Stimulated activated CD4-positive, alpha-beta T cell treated with anti-CD3 and anti-CD28 coated beads, Interleukin-4, amount 100 ng/mL, for 48 hours (primary cell): ENCODE results near the gene TMEM117.

ENCODE experiments used
- DNase-seq, 2 donors: peaks; one replicate each; pipeline ENCODE4 v3.0.0-alpha.2; 2020; ENCODE audit warnings: low read depth in 2 of 2

The TMEM117 gene

GRCh38 chr12:43835656-43836474 is at the start of gene TMEM117:
TMEM117 (plus strand) TSS chr12:43836081.
- DNase-seq, result peak; percentile 35 to 37

- no peak for DNase-seq
Measured at GRCh38 chr12:43786899-43787693, 48.8 kb upstream of the TMEM117 start.

- no peak for DNase-seq
Measured at GRCh38 chr12:43789941-43790340, 45.9 kb upstream of the TMEM117 start.

GRCh38 chr12:43795716-43796280 is 40.1 kb upstream of the TMEM117 start:
- DNase-seq, result no peak

GRCh38 chr12:43797561-43798217 is 38.2 kb upstream of the TMEM117 start:
- DNase-seq, result no peak

- DNase-seq, result no peak
Measured at GRCh38 chr12:43805149-43805859, 30.6 kb upstream of the TMEM117 start.

GRCh38 chr12:43805860-43806736 is 29.8 kb upstream of the TMEM117 start, which contains the start of gene TWF1:
TWF1 (minus strand) TSS chr12:43806317; CDS start chr12:43806245, 72 bp downstream.
- DNase-seq, result peak; percentile 80 to 83

GRCh38 chr12:43806737-43807072 is 29.2 kb upstream of the TMEM117 start:
- no peak for DNase-seq

- no peak for DNase-seq
Measured at GRCh38 chr12:43807386-43807785, 28.5 kb upstream of the TMEM117 start.

GRCh38 chr12:43812057-43812456 is 23.8 kb upstream of the TMEM117 start:
- DNase-seq, result no peak

GRCh38 chr12:43812926-43813325 is 23.0 kb upstream of the TMEM117 start:
- DNase-seq, result no peak

GRCh38 chr12:43815416-43815815 is 20.5 kb upstream of the TMEM117 start:
- DNase-seq, result no peak

GRCh38 chr12:43816168-43816567 is 19.7 kb upstream of the TMEM117 start:
- no peak for DNase-seq

- DNase-seq, result no peak
Measured at GRCh38 chr12:43824207-43824775, 11.6 kb upstream of the TMEM117 start.

- no peak for DNase-seq
Measured at GRCh38 chr12:43826681-43827080, 9.2 kb upstream of the TMEM117 start.

- DNase-seq, result no peak
Measured at GRCh38 chr12:43827093-43827492, 8.8 kb upstream of the TMEM117 start.

GRCh38 chr12:43832463-43833168 is 3.3 kb upstream of the TMEM117 start:
- no peak for DNase-seq

- DNase-seq, result peak in 1 of 2 donors; percentile 1
Measured at GRCh38 chr12:43835264-43835655, 621 bp upstream of the TMEM117 start.

GRCh38 chr12:43836475-43836989 is 651 bp downstream of the TMEM117 start:
- DNase-seq, result no peak
